OCI-LY1 (cell line): ENCODE results near the gene PLPP4.

Experiments
- H2AFZ ChIP-seq: fragments of 200-600 bp; sonication (generic), shearing (Covaris generic); 2 replicates; pipeline ENCODE4 v1.6.0; 2014; ENCODE audit warnings: antibody characterized with exemption, mild to moderate bottlenecking, low read length
- H3F3A ChIP-seq: fragments of 200-600 bp; sonication (generic), shearing (Covaris generic); 2 replicates; pipeline ENCODE4 v1.6.0; 2014; ENCODE audit warnings: mild to moderate bottlenecking, antibody characterized with exemption, low read length, moderate library complexity; ENCODE audit not compliant: insufficient read depth
- H3K27ac ChIP-seq: fragments of 200-600 bp; sonication (generic); 2 replicates; pipeline ENCODE4 v1.5.1; 2014; ENCODE audit warnings: low read length, mixed run types, mild to moderate bottlenecking, low read depth; ENCODE audit not compliant: poor library complexity, severe bottlenecking
- H3K27me3 ChIP-seq: fragments of 200-600 bp; sonication (generic); 2 replicates; pipeline ENCODE4 v1.6.0; 2014; ENCODE audit warnings: antibody characterized with exemption, mild to moderate bottlenecking, low read length, moderate library complexity; ENCODE audit not compliant: insufficient read depth
- H3K36me3 ChIP-seq: fragments of 200-600 bp; sonication (generic); 2 replicates; pipeline ENCODE4 v1.6.1; 2014; ENCODE audit warnings: mild to moderate bottlenecking, antibody characterized with exemption, low read length, moderate library complexity, mixed read lengths; ENCODE audit not compliant: insufficient read depth
- H3K4me1 ChIP-seq: fragments of 200-600 bp; sonication (generic); 2 replicates; pipeline ENCODE4 v1.5.1; 2014; ENCODE audit warnings: mild to moderate bottlenecking, low read length, moderate library complexity; ENCODE audit not compliant: insufficient read depth, severe bottlenecking
- H3K4me2 ChIP-seq: fragments of 200-600 bp; sonication (generic), shearing (Covaris generic); 2 replicates; pipeline ENCODE4 v1.6.1; 2014; ENCODE audit warnings: low read length
- H3K4me3 ChIP-seq: fragments of 200-600 bp; sonication (generic); 2 replicates; pipeline ENCODE4 v1.5.1; 2014; ENCODE audit warnings: low read length, low read depth, mild to moderate bottlenecking, mixed read lengths; ENCODE audit not compliant: poor library complexity, severe bottlenecking
- H3K79me2 ChIP-seq: fragments of 200-600 bp; shearing (Covaris generic); 2 replicates; pipeline ENCODE4 v1.6.1; 2016; ENCODE audit warnings: mixed run types, low read length, mixed read lengths; ENCODE audit not compliant: insufficient read depth
- H3K9ac ChIP-seq: fragments of 200-600 bp; sonication (generic), shearing (Covaris generic); 2 replicates; pipeline ENCODE4 v1.6.1; 2014; ENCODE audit warnings: mild to moderate bottlenecking, low read length, mixed read lengths
- H3K9me2 ChIP-seq: fragments of 200-600 bp; sonication (generic), shearing (Covaris generic); 2 replicates; pipeline ENCODE4 v1.6.1; 2014; ENCODE audit warnings: low read depth, mild to moderate bottlenecking, low read length, mixed read lengths
- H3K9me3 ChIP-seq: fragments of 200-600 bp; shearing (Covaris generic); 2 replicates; pipeline ENCODE4 v1.6.1; 2014; ENCODE audit warnings: low read length, mixed read lengths
- H4K20me1 ChIP-seq: fragments of 200-600 bp; sonication (generic), shearing (Covaris generic); 2 replicates; pipeline ENCODE4 v1.6.0; 2016; ENCODE audit warnings: mild to moderate bottlenecking, low read length; ENCODE audit not compliant: insufficient read depth
- CTCF ChIP-seq: fragments of 200-600 bp; sonication (generic), shearing (Covaris generic); IDR thresholded peaks from 2 replicates; pipeline ENCODE4 v1.5.1; 2017; ENCODE audit warnings: mild to moderate bottlenecking, antibody characterized with exemption, low read length, moderate library complexity, mixed read lengths
- EZH2 ChIP-seq: fragments of 200-600 bp; sonication (generic), shearing (Covaris generic); IDR thresholded peaks from 2 replicates; pipeline ENCODE4 v1.8.0; 2017; ENCODE audit warnings: borderline replicate concordance, mixed run types, mild to moderate bottlenecking, antibody characterized with exemption, low read length, moderate library complexity, mixed read lengths

PLPP4 gene

GRCh38 chr10:120493411-120494312 lies 36.6 kb downstream of the PLPP4 start:
- Histone ChIP-seq H3K9ac (no peak overlapping the region), H3K36me3 (no peaks in the 10 kb centered on the region), H3K79me2 (no peaks in the 10 kb centered on the region), H3F3A (no peaks in the 10 kb centered on the region), H3K9me2 (no peaks in the 10 kb centered on the region), H3K4me2 (no peak overlapping the region), H3K4me3 (no peak overlapping the region), H3K27me3 (no peaks in the 10 kb centered on the region), H2AFZ (no peak overlapping the region), H3K4me1 (no peaks in the 10 kb centered on the region), H3K27ac (no peak overlapping the region), H3K9me3 (no peaks in the 10 kb centered on the region), H4K20me1 (no peaks in the 10 kb centered on the region)
- TF ChIP-seq CTCF: no peak
- no peak for TF ChIP-seq EZH2

DNA sequence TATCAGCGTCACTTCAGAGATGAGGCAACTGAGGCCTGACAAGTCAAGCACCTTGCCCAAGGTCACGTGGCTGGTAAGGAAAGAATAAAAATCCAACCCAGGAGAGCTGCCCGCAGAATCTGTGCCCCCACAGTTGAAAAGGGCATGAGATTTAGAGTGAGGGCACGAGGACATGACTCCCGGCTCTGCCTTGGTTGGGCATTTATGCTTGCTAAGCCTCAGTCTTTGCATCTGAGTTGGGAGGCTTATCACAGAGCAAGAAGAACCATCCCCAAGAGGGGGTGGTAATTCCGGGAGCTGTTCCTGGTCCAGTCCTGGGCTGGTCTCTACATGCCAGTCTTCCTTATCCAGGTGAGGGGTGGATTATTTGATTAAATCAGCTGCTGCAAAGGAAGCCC lies 37.3 kb downstream of the PLPP4 start:
- no peaks in the 10 kb centered on the region for H3K79me2 ChIP-seq
- no peak overlapping the region for H3K9ac ChIP-seq
- H3K9me3 ChIP-seq: no peaks in the 10 kb centered on the region
- H3K27me3 ChIP-seq: no peaks in the 10 kb centered on the region
- H3K4me3 ChIP-seq: no peak overlapping the region
- H3K36me3 ChIP-seq: no peaks in the 10 kb centered on the region
- no peaks in the 10 kb centered on the region for H3K4me1 ChIP-seq
- no peak overlapping the region for H2AFZ ChIP-seq
- TF ChIP-seq CTCF (no peak), EZH2 (no peak)
- no peaks in the 10 kb centered on the region for H3K9me2 ChIP-seq
- no peaks in the 10 kb centered on the region for H3F3A ChIP-seq
- H3K4me2 ChIP-seq: no peak overlapping the region
- H3K27ac ChIP-seq: no peak overlapping the region
- no peaks in the 10 kb centered on the region for H4K20me1 ChIP-seq

- Histone ChIP-seq H3K9ac (no peak overlapping the region), H3K9me3 (no peaks in the 10 kb centered on the region), H3K4me2 (no peak overlapping the region), H3K36me3 (no peaks in the 10 kb centered on the region), H3K4me3 (no peak overlapping the region), H3K4me1 (no peaks in the 10 kb centered on the region), H3F3A (no peaks in the 10 kb centered on the region), H3K79me2 (no peaks in the 10 kb centered on the region), H3K27me3 (no peaks in the 10 kb centered on the region), H4K20me1 (no peaks in the 10 kb centered on the region), H3K9me2 (no peaks in the 10 kb centered on the region), H2AFZ (no peak overlapping the region), H3K27ac (no peak overlapping the region)
- TF ChIP-seq EZH2 (no peak), CTCF (no peak)
These were observed 38.4 kb downstream of the PLPP4 start for GRCh38 chr10:120495226-120496009.
